ENCODE measurements around the gene AKR1C2.
"Not testable (repeated sequence)": the region's sequence is repeated elsewhere in the genome, so short reads cannot be mapped to it uniquely, and the experiment has no call there.

The AKR1C2 gene
- long read RNA-seq, donor 1, partial matches to known transcripts = 95 of 98 reads
- long read RNA-seq, donor 1, other reads (novel, unspliced or antisense) = 0 of 98 reads
- long read RNA-seq, donor 2, partial matches to known transcripts = 48 of 51 reads
- long read RNA-seq, donor 2, other reads (novel, unspliced or antisense) = 0 of 51 reads
- long read RNA-seq, donor 3, partial matches to known transcripts = 11 of 12 reads
- long read RNA-seq, donor 3, other reads (novel, unspliced or antisense) = 0 of 12 reads
- long read RNA-seq, donor 4, transcript AKR1C2-201 (9 exons, 3,756 nt) = major isoform, 5 of 51 reads
- long read RNA-seq, donor 4, partial matches to known transcripts = 46 of 51 reads
- long read RNA-seq, donor 4, other reads (novel, unspliced or antisense) = 0 of 51 reads
- long read RNA-seq, donor 5, partial matches to known transcripts = 30 of 31 reads
- long read RNA-seq, donor 5, other reads (novel, unspliced or antisense) = 0 of 31 reads
- long read RNA-seq, donor 6, partial matches to known transcripts = 60 of 63 reads
- long read RNA-seq, donor 6, other reads (novel, unspliced or antisense) = 0 of 63 reads
- long read RNA-seq, donor 7, partial matches to known transcripts = 107 of 110 reads
- long read RNA-seq, donor 7, other reads (novel, unspliced or antisense) = 0 of 110 reads
- long read RNA-seq, donor 8, partial matches to known transcripts = 66 of 68 reads
- long read RNA-seq, donor 8, other reads (novel, unspliced or antisense) = 0 of 68 reads

DNA sequence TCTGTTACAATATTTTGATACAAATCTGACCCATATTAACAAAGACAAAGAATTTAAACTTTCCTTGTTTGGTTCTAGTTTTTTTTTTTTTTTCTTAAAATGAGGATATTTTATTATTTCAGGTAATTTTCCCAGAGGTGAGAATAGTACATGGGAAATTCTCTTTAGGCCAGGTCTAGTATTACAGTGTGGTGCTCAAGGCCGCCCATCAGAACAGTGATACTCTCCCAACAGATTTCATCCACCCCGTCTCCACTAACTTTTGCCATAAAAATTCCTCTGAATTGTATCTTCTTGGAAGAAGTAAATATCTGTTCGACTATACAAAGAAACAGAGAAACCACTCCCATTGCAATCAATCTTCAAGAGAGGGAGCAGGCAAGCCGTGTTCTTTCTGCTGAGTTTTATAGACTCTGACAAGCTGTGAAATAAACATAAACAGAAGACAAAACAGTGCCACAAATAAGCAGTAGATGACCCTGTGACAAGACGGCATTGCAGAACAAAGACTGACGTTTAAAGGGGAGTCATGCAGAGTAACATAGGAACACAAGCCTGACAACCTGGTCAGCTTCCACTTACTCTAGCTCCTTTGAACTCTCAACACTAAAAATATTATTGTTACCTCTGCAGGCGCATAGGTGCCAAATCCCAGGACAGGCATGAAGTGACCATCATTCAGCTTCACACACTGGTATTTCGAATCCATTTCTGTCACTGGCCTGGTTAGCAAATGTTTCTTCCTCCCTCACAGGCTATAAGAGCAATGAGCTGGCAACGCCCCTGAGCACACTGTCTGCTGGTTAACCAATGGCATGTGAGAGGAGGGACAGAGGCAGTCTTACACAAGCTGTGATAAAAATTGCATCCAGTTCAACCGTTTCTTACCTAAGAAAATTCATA lies at the start of gene AKR1C2:
Gene AKR1C2 (minus strand): TSS at position 731 of the 903 bp plus-strand sequence. CDS start 22 bp downstream, at position 709.
- DNase-seq = not testable (repeated sequence)

DNA sequence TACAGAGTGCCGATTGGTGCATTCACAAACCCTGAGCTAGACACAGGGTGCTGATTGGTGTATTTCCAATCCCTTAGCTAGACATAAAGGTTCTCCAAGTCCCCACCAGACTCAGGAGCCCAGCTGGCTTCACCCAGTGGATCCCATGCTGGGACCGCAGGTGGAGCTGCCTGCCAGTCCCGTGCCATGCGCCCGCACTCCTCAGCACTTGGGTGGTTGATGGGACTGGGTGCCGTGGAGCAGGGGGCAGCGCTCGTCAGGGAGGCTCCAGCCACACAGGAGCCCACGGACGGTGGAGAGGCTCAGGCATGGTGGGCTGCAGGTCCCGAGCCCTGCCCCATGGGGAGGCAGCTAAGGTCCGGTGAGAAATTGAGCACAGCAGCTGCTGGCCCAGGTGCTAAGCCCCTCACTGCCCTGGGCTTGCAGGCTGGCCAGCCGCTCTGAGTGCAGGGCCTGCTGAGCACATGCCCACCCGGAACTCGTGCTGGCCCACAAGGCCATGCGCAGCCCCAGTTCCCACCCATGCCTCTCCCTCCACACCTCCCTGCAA lies 49.4 kb upstream of the AKR1C2 start:
- not testable (repeated sequence) for DNase-seq

DNA sequence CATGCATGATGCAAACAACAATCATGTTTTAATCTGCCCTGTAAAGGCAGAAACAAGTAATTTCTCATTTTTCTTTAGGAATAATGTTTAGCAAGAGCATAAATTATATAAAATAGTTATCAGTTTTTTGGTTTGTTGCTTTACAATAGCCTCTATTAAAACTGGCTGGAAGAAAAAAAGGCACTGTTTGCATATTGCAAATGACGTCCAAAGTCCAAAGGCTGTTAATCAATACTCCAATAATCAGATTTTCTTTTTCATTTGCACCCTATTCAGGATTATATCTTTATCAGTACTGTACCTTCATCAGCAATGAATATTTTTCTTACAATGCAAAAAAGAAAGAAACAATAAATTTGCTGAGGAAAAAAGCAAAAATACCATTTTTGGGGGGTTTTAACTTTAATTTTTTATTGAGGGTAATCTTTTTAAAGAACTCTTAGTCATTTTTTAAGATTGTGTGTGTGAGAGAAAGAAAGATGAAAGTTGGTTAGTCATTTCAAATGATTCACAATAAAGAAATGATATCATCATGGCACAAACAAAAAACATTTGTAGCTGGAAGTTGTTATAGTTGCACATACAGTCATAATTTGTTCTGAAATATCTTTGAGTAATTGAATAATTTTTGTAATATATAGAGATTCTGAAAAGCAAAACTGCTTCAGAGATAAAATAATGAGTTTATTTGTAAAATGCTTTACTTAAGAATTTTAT lies 44.4 kb upstream of the AKR1C2 start:
- DNase-seq = no peak

DNA sequence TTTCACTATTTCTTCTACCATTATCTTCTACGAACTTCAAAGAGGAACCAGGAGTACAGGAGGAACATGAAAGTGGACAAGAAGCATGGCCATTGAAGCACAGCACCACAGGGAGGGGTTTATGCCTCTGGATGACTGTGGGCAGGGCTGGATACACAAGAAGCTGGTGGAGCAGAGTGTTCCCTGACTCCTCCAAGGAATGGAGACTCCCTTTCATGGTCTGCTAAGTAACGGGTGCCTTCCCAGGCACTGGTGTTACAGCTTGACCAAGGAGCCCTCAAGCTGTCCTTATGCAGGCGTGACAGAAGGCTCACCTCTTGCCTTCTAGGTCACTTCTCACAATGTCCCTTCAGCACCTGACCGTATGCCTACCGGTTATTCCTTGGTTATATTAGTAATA lies 43.4 kb upstream of the AKR1C2 start:
- DNase-seq = not testable (repeated sequence)

DNA sequence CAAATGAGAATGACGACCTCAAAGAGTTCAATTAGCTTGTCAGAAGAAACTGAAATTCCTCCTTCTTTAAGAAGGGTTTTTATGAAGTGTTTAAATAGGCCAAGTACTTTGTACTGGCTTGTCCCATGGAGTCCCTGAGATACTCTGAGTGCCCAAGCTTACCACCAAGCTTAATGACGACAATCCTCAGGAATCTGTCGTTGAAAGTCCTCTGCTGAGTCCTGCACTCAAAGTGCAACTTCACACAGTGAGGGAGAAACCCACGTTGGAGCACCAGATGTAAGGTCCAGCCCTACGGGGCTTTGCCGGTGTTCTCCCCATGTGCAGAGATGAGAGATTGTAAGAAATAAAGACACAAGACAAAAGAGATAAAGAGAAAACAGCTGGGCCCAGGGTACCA lies 42.8 kb upstream of the AKR1C2 start:
- no peak for DNase-seq

DNA sequence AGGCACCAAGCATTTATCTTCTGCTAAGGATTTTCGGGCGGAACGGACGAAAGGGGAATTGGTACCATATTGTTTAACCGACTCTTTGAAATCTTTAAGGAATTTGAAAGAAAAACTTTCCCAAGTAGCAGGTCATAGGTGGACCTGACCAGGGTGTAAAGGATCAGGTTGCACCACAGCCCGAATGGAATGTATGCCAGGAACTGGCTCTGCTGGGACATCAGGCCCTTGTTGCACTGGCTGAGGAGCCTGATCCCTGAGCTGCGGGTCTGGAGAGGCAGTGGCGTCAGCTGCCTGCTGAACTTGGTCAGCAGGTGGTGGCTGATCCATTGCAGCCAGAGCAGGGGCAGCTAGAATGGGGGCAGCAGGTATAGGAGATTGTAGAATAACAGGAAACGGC lies 41.4 kb upstream of the AKR1C2 start:
- no peak for DNase-seq

DNA sequence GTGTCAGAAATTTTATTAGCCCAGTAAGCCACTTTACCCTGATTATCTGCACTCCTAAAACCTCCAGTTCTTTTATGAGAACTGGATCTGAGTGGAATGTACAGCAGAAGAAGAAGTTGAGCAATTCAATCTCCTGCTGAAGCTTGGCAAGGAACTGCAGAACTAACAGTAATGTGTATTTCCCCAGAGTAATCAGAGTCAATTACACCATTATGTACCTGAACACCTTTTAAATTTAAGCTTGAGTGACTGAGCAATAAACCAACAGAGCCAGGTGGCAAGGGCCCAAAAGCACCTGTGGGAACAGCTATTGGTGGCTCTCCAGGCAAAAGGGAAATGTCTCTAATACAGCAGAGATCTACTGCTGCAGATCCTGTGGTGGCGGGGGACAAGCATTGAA lies 40.1 kb upstream of the AKR1C2 start:
- DNase-seq = no peak

DNA sequence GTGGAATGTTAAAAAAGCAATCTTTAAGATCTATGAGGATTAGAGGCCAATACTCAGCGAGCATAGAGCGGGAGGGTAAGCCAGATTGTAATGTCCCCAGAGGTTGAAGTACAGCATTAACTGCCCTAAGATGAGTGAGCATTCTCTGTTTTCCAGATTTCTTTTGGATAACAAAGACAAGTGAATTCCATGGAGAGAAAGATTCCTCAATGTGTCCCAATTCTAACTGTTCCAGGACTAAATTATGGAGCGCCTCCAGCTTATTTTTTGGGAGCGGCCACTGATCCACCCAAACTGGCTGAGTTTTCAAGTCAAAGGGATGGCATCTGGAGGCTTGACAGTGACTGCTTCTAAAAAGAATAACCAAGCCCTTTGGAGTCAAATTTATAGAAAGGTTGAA lies 39.3 kb upstream of the AKR1C2 start:
- no peak for DNase-seq

DNA sequence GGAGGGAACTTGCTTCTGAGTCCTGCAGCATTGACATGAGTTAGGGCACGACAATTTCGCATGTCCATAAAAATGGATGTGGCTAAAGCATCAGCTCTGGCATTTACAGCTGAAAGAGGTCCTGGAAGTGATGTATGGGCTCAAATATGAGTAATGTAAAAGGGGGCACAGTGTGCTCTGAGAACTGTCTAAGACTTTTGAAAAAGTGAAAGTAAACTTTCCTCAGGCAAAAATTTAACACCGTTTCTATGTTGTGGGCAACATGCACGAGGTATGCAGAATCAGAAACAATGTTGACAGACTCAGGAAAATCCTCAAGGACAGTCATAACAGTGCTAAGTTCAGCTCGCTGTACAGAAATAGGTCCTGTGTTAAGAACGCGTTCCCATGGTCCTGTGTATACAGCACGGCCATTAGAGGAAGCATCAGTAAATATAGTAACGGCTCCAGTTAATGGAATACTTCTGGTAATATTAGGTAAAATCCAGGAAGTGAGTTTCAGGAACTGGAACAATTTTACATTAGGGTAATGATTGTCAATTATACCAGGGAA lies 37.9 kb upstream of the AKR1C2 start:
- DNase-seq = no peak

DNA sequence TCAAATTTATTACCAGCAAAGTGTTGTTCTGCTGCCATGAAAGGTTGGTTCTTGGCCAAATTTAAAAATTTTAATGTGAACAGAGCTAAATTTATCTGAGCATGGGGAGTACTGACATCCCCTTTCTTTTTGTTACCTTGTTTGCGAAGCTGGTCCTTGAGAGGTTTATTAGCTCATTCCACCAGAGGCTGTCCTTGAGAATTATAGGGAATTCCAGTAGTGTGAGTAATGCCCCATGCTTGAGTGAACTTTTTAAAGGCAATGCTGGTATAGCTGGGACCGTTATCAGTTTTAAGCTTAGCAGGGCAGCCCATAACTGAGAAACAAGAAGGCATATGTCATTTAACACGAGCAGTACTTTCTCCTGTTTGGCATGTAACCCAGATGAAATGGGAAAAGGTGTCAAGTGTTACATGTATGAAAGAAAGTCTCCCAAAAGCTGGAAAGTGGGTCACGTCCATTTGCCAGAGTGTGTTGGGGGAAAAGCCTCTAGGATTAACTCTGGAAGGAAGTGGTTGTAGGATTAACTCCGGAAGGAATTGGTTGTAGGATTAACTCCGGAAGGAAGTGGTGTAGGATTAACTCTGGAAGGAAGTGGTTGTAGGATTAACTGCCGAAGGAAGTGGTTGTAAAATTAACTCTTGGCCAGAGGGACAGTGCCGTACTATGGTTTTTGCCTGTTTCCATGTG lies 37.3 kb upstream of the AKR1C2 start:
- no peak for DNase-seq

DNA sequence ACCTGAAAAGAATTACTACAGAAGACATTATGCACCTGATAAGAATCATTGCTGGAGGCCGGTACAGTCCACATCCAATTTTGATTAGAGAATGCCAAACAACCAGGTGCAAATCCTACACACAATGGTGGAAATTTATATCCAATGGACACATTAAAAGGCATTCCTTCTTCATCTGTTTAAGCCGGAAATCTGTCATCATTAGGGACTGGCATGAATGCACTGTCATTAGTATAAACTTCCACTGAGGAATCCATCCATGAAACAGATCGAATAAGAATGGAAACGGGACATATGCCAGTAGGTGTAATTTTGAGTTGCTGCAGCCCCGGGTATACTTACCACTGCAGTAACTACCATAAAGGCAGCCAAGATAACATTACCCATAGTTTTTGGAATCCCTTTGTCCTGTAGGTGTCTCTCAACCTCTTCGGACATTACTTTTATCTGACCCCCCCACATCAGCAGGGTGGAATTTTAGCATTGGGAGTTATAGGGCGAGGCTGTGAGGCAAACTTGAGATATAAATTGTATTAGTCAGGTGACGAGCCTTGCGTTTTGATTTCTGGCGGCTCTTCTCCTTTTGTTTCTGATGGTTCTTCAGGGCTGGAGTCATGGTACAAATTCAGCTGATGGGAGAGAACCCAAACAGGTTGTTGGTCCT lies 36.5 kb upstream of the AKR1C2 start:
- DNase-seq = no peak

DNA sequence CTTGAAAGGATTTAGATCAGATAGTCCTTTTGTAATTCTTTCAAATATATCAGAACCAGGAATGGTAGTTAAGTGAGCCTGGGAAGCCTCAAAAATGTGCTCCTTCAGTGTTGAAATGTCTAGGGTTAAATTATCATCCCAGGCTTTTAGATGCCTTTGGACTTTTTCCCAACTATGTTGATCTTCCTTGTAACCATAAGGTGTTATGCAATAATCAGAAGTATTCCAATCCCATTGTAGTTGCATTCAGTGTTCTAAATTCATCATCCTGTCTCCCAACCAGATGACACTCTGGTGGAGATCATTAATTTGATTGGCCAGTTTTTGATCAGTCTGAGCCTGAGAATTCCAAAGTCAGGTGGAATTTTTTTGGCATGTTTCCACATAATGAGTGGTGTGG lies 35.1 kb upstream of the AKR1C2 start:
- no peak for DNase-seq

DNA sequence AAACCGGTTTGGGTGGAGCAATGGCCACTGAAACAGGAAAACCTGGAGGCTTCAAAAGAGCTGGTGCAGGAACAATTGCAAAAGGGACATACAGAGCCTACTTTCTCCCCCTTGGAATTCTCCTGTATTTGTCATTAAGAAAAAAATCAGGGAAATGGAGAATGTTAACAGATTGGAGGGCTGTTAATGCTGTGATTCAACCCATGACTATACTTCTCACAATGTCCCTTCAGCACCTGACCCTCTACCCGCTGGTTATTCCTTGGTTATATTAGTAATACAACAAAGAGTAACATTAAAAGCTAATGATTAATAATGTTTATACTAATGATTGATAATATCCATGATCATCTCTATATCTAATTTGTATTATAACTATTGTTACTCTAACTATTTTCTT lies 34.4 kb upstream of the AKR1C2 start:
- DNase-seq = no peak

DNA sequence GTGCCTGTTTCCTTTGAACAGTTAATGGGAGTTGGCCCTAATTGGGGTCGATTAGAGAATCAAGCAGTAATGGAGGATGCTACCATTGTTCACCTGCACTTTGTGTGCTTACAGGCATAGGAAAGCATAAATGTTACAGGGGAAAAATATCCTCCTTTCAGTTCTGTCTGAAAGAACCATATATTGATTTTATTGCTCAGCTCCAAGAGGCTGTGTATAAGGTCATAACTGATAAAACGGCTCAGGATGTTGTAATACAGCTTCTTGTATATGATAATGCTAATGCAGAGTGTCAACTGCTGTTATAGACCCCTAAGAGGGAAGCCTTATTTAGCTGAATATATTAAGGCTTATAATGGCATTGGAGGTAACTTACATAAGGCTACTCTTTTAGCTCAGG lies 32.9 kb upstream of the AKR1C2 start:
- DNase-seq = no peak

DNA sequence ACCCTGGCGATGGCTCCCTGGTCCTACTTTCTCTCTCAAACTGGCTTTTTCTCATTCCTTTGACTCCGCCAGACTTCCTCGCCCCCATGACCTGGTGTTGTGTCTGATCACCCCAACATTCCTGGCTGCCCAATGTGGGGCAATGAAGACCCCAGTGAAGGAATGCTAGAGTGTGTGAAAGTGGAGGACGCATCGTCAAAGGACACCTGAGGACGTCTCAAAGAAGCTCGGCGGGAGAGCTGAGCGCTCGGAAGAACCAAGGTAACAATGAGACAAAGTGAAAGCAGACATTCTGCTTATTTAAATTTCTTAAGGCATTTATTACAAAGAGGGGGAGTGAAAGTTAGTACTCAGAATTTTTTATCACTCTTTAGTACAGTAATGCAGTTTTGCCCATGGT lies 31.7 kb upstream of the AKR1C2 start:
- no peak for DNase-seq

DNA sequence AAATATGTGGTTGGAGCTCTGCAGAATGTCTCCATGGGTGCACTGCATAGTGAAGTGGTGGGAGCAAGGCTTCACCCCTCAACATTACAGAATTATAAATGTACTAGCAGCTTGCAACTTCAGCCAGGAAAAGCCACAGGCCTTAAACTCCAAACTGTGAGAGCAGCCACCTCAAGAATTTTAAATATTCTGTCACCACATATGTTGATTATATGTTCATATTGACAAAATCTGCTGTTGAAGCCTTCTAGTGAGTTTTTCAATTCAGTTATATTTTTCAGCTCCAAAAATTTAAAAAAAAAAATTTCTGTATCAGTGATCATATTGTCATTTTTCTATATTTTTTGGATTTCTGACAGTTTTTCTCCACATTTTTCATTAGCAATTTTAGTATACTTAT lies 30.9 kb upstream of the AKR1C2 start:
- DNase-seq = no peak

DNA sequence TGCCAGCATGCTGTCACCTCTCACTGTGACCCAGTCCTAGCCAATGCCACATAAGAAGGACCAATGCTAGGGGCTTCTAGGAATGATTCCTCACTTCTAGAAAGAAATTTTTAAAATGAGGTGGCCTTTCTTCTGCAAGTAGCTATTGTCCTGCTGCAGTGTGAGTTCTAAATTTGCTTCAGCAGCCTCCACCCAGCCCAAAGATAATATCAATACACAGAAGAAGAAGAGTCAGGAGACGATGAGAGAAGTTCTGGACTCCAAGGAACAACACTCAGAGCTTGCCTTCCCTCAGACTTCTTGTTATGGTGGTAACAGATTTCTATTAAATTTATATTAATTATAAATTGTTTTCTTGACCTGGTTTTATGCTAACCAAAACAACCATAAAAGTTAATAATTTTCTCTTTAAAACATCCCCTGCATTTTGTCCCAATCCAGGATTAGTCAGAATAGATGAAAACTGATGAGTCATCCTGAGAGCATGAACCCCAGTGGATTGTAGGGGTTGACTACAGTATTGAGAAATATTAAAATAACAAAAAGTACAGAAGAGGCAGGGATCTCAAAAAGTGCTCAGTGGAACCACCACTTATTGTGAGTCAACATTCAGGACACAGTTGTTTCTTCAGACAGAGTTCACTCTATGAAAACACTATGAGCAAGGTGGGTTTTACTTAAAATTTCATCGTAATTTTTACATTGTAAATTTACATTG lies 29.6 kb upstream of the AKR1C2 start:
- no peak for DNase-seq

DNA sequence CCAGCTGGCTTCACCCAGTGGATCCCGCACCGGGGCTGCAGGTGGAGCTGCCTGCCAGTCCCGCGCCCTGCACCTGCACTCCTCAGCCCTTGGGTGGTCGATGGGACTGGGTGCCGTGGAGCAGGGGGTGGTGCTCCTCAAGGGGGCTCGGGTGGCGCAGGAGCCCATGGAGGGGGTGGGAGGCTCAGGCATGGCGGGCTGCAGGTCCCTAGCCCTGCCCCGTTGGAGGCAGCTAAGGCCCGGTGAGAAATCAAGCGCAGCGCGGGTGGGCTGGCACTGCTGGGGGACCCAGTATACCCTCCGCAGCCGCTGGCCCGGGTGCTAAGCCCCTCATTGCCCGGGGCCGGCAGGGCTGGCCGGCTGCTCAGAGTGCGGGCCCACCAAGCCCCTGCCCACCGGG lies 28.8 kb upstream of the AKR1C2 start:
- not testable (repeated sequence) for DNase-seq

DNA sequence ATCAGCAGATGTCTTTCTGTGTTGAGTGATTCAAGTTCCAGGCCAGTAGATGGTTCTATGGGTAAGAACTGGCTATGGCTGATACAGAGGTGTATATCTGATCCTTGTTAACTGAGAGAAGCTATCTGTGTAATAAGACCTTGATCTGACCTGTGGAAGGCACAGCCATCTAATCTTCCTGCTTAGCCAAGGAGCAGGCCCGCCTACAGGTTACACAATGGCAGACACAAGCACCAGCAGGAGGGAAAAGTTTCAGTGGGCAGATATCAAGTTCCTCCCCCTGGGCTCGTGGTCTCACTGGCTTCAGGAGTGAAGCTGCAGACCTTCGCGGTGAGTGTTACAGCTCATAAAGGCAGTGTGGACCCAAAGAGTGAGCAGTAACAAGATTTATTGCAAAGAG lies 27.9 kb upstream of the AKR1C2 start:
- not testable (repeated sequence) for DNase-seq

DNA sequence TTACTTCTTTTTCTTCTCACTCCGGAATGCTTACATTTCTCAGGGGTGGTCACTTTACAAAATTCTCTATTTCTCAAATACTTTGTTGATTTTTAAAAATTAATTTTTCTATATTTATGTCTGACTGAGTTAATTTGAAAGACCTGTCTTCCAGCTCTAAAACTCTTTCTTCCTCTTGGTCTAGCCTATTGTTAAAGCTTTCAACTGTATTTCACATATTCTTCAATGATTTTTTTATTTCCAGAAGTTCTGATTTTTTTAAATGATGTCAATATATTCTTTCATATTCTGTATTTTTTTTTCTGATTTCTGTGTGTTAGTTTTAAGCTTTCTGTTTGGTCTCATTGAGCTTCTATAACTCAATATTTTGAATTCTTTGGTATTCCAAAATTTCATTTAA lies 27.3 kb upstream of the AKR1C2 start:
- DNase-seq = no peak
